A549 (cell line): ENCODE measurements around the gene ID3. TPM values are rescaled to one million over a fixed set of nuclear protein-coding genes. Genes with fewer than 3 reads are reported as not detected.

ENCODE experiments used
- ATAC-seq, 2 experiments: fragments of 200-7000 bp in 1 of 2; fragments of >200 bp in 1 of 2; cut with Nextera tagmentation in 1 of 2; cut with Tn5 transposase in 1 of 2; 3 replicates each; pipeline versions ENCODE4 v1.8.0 to v1.9.1; 2018 to 2020; ENCODE audit warnings: mild to moderate bottlenecking in 1 of 2, moderate library complexity in 1 of 2
- CTCF ChIA-PET: fragments of 300-600 bp; sonication (Branson Sonifier 250); formaldehyde crosslinking; extraction: SDS; loops from one replicate; lab custom pipeline; 2021; ENCODE audit warnings: antibody characterized with exemption, inconsistent platforms; lab: Yijun Ruan, JAX
- POLR2A ChIA-PET: fragments of 350-600 bp; formaldehyde crosslinking; extraction: SDS; loops from one replicate; lab custom pipeline; 2021; ENCODE audit warnings: antibody characterized with exemption, inconsistent platforms; lab: Yijun Ruan, JAX
- DNase-seq, 2 experiments: peaks; one replicate each; pipeline versions ENCODE4 v3.0.0 to v3.0.0-alpha.2; 2011 to 2016; ENCODE audit warnings: low read depth in 1 of 2, low spot score in 1 of 2
- FAIRE-seq: peaks from 2 replicates; lab custom pipeline; 2011; peaks lifted over from hg19 to GRCh38; lab: Jason Lieb, UNC
- H3K27ac ChIP-seq, 2 experiments: fragments of >200 bp; sonication (Bioruptor Twin); formaldehyde crosslinking; 3 replicates each; pipeline ENCODE4 v1.5.1; 2016 to 2017
- H3K4me1 ChIP-seq: fragments of >200 bp; sonication (Bioruptor Twin); formaldehyde crosslinking; 3 replicates; pipeline ENCODE4 v1.6.1; 2016
- H3K4me2 ChIP-seq: fragments of >200 bp; sonication (Bioruptor Twin); formaldehyde crosslinking; 3 replicates; pipeline ENCODE4 v1.6.1; 2016
- H3K4me3 ChIP-seq: fragments of >200 bp; sonication (Bioruptor Twin); formaldehyde crosslinking; 3 replicates; pipeline ENCODE4 v1.5.1; 2016
- H3K9me3 ChIP-seq: fragments of >200 bp; sonication (Bioruptor Twin); formaldehyde crosslinking; 3 replicates; pipeline ENCODE4 v1.6.1; 2016
- CEBPB ChIP-seq, 2 experiments: fragments of >200 bp in 1 of 2; sonication (Bioruptor Twin) in 1 of 2; formaldehyde crosslinking in 1 of 2; IDR thresholded peaks; 2 replicates each; pipeline ENCODE4 v1.6.1; 2012 to 2016
- CHD4 ChIP-seq: fragments of 200-600 bp; sonication (generic); IDR thresholded peaks from 2 replicates; pipeline ENCODE4 v1.6.1; 2016; ENCODE audit warnings: antibody characterized with exemption, mild to moderate bottlenecking, borderline replicate concordance
- CTCF ChIP-seq: fragments of >200 bp; sonication (Bioruptor Twin); formaldehyde crosslinking; IDR thresholded peaks from 3 replicates; pipeline ENCODE4 v1.5.1; 2016
- ELK1 ChIP-seq: fragments of 150-350 bp; IDR thresholded peaks from 2 replicates; pipeline ENCODE4 v1.6.1; 2014; ENCODE audit warnings: low read depth, mild to moderate bottlenecking, low read length
- ESRRA ChIP-seq: fragments of 150-350 bp; IDR thresholded peaks from 2 replicates; pipeline ENCODE4 v1.6.1; 2014; ENCODE audit warnings: mild to moderate bottlenecking, low read length, borderline replicate concordance
- FOSB ChIP-seq: fragments of 250-450 bp; sonication (Bioruptor Pico); IDR thresholded peaks from 2 replicates; pipeline ENCODE4 v1.5.0; 2020; ENCODE audit warnings: mild to moderate bottlenecking, moderate library complexity
- FOSL2 ChIP-seq, 2 experiments: fragments of 450-650 bp in 1 of 2; fragments of >200 bp in 1 of 2; sonication (Bioruptor Twin) in 1 of 2; formaldehyde crosslinking; IDR thresholded peaks; 2 replicates each; pipeline versions ENCODE4 v1.5.0 to v1.6.1; 2016 to 2020; ENCODE audit warnings: mild to moderate bottlenecking in 1 of 2, moderate library complexity in 1 of 2
- HEYL ChIP-seq: fragments of 250-450 bp; sonication (Bioruptor Pico); IDR thresholded peaks from 2 replicates; pipeline ENCODE4 v1.8.0; 2021; ENCODE audit warnings: mild to moderate bottlenecking, moderate library complexity
- HMGXB4 ChIP-seq: fragments of 250-450 bp; sonication (Bioruptor Pico); IDR thresholded peaks from 2 replicates; pipeline ENCODE4 v1.5.0; 2021; ENCODE audit warnings: mild to moderate bottlenecking, moderate library complexity, borderline replicate concordance
- HOXA7 ChIP-seq: fragments of 250-450 bp; sonication (Bioruptor Pico); IDR thresholded peaks from 2 replicates; pipeline ENCODE4 v1.5.0; 2020; ENCODE audit warnings: mild to moderate bottlenecking, moderate library complexity
- JUN ChIP-seq, 2 experiments: fragments of >200 bp; sonication (Bioruptor Twin); formaldehyde crosslinking; IDR thresholded peaks; 2 replicates in 1 of 2; 3 replicates in 1 of 2; pipeline ENCODE4 v1.6.1; 2016 to 2017
- KDM1A ChIP-seq: fragments of 200-600 bp; sonication (generic); IDR thresholded peaks from 2 replicates; pipeline ENCODE4 v1.6.1; 2016; ENCODE audit warnings: low read depth, mild to moderate bottlenecking
- MAFK ChIP-seq: fragments of 450-650 bp; IDR thresholded peaks from 2 replicates; pipeline ENCODE4 v1.6.1; 2014; ENCODE audit not compliant: partially characterized antibody
- NFE2L2 ChIP-seq: fragments of 150-350 bp; conservative IDR thresholded peaks from 2 replicates; pipeline ENCODE4 v1.6.1; 2014; ENCODE audit warnings: low read length
- NR3C1 ChIP-seq: fragments of >200 bp; sonication (Bioruptor Twin); formaldehyde crosslinking; IDR thresholded peaks from 3 replicates; pipeline ENCODE4 v1.6.1; 2017
- PBX3 ChIP-seq: IDR thresholded peaks from 2 replicates; pipeline ENCODE4 v1.6.1; 2012
- PHF8 ChIP-seq: fragments of 200-600 bp; sonication (generic); IDR thresholded peaks from 2 replicates; pipeline ENCODE4 v1.6.1; 2016; ENCODE audit warnings: low read depth, mild to moderate bottlenecking, antibody characterized with exemption, moderate library complexity, borderline replicate concordance
- RAD21 ChIP-seq, 2 experiments: fragments of >200 bp in 1 of 2; sonication (Bioruptor Twin) in 1 of 2; formaldehyde crosslinking in 1 of 2; IDR thresholded peaks in 1 of 2; conservative IDR thresholded peaks in 1 of 2; 2 replicates in 1 of 2; 3 replicates in 1 of 2; pipeline ENCODE4 v1.6.1; 2012 to 2018; ENCODE audit warnings: inconsistent platforms in 1 of 2
- SMC3 ChIP-seq: fragments of >200 bp; sonication (Bioruptor Twin); formaldehyde crosslinking; IDR thresholded peaks from 3 replicates; pipeline ENCODE4 v1.6.1; 2018; ENCODE audit warnings: inconsistent platforms
- SREBF2 ChIP-seq: fragments of 450-650 bp; IDR thresholded peaks from 2 replicates; pipeline ENCODE4 v1.6.1; 2014; ENCODE audit warnings: mild to moderate bottlenecking, moderate library complexity
- WGBS: methylation state at CpG from one replicate; pipeline ENCODE4 v1.1.6; 2017; ENCODE audit errors: missing lambda C conversion rate; 5-methylcytosine and 5-hydroxymethylcytosine counted together
- polyA plus RNA-seq, 4 experiments: library from polyadenylated mRNA; depleted of rRNA in 3 of 4; stranded (reverse); fragments of >200 nt; fragmentation: RNase III in 1 of 4; extraction: RNeasy Plus Mini Kit Qiagen cat#74134 plus additional on column Dnase treatment in 1 of 4; gene quantifications; 2 replicates in 3 of 4; 3 replicates in 1 of 4; pipeline ENCODE4 v1.2.3, GENCODE V29; 2011 to 2017

The ID3 gene
- polyA plus RNA-seq, 2 of the 4 experiments (the other 2 are of a cell fraction), result 171 to 336 TPM

- DNase-seq (no peak), FAIRE-seq (no peak), ATAC-seq (peak; percentile 41 to 51; a peak in 5 of 6 replicates)
- Histone ChIP-seq H3K4me1 (peaks cover 52% of the 10 kb centered on the region), H3K4me2 (peak overlapping the region; percentile 89), H3K9me3 (no peaks in the 10 kb centered on the region), H3K4me3 (peak overlapping the region; percentile 33; the same call in 2 of the 3 replicates), H3K27ac (peak overlapping the region; percentile 88 to 96)
- ChIA-PET POLR2A (interaction anchor here (1.9 to 3.2 kb wide), 2 partner anchors 8 to 9 kb away, joined by 7 to 16 read pairs; partner anchors contain the start of gene ID3), CTCF (interaction anchor here (1.0 to 1.6 kb wide), 3 partner anchors 8 to 68 kb away, joined by 3 to 5 read pairs (median 4); no protein-coding TSS in a partner anchor)
- 63% methylated on average over 15 of the region's 16 CpGs for WGBS
- TF ChIP-seq PBX3, result no peak
- no peak for TF ChIP-seq HOXA7 (CRISPR knock-in tag)
- TF ChIP-seq HMGXB4, result no peak
- TF ChIP-seq FOSL2 (IDR thresholded peaks at IDR 0.05), result no peak
- TF ChIP-seq FOSL2 (CRISPR knock-in tag; IDR thresholded peaks at IDR 0.05), result no peak
- no peak for TF ChIP-seq PHF8
- TF ChIP-seq MAFK, result no peak
- no peak for TF ChIP-seq HEYL (CRISPR knock-in tag)
- TF ChIP-seq FOSB (CRISPR knock-in tag), result no peak
- no peak for TF ChIP-seq KDM1A
- TF ChIP-seq CHD4, result no peak
- TF ChIP-seq SREBF2, result no peak
- TF ChIP-seq JUN (IDR thresholded peaks at IDR 0.05), result no peak
- no peak for TF ChIP-seq RAD21 (conservative IDR thresholded peaks at IDR 0.05 in 1 of 2, IDR thresholded peaks at IDR 0.05 in 1 of 2)
- no peak for TF ChIP-seq NR3C1
- TF ChIP-seq SMC3, result no peak
- no peak for TF ChIP-seq CEBPB (IDR thresholded peaks at IDR 0.05)
- TF ChIP-seq NFE2L2, result no peak
- TF ChIP-seq CTCF, result no peak
- TF ChIP-seq ELK1, result no peak
- no peak for TF ChIP-seq ESRRA
Measured at GRCh38 chr1:23568608-23569383, 9.5 kb upstream of the ID3 start.
